Type B pancreatic cell (in vitro differentiated cells): Measurements from ENCODE around the gene ZNF831. TPM values are rescaled to one million over a fixed set of nuclear protein-coding genes. Genes with fewer than 3 reads are reported as not detected.

Experiments
- DNase-seq: peaks from one replicate; pipeline ENCODE4 v3.0.0; 2021; ENCODE audit warnings: mixed read lengths; ENCODE audit not compliant: unreplicated experiment; ENCODE audit errors: extremely low spot score
- H3K27ac Mint-ChIP-seq: 2 replicates; pipeline ENCODE4 v1.8.0; 2021; ENCODE audit warnings: mild to moderate bottlenecking, mixed read lengths
- H3K27me3 Mint-ChIP-seq: 2 replicates; pipeline ENCODE4 v1.8.0; 2021; ENCODE audit warnings: mixed read lengths
- H3K36me3 Mint-ChIP-seq: 2 replicates; pipeline ENCODE4 v1.8.0; 2021; ENCODE audit warnings: mixed read lengths
- H3K4me1 Mint-ChIP-seq: one replicate; pipeline ENCODE4 v1.8.0; 2021; ENCODE audit warnings: mixed read lengths; ENCODE audit not compliant: unreplicated experiment
- H3K4me3 Mint-ChIP-seq: 2 replicates; pipeline ENCODE4 v1.8.0; 2021; ENCODE audit warnings: mild to moderate bottlenecking, mixed read lengths
- H3K9me3 Mint-ChIP-seq: 2 replicates; pipeline ENCODE4 v1.8.0; 2021; ENCODE audit warnings: mixed read lengths
- CTCF ChIP-seq: fragments of 200-600 bp; sonication (generic); conservative IDR thresholded peaks from 2 replicates; pipeline ENCODE4 v1.5.0; 2021; ENCODE audit warnings: antibody characterized with exemption, mild to moderate bottlenecking
- total RNA-seq: library from RNA; stranded (reverse); gene quantifications from 2 replicates; pipeline ENCODE4 v1.2.1, GENCODE V29; 2021; ENCODE audit warnings: low replicate concordance

ZNF831 gene
- total RNA-seq, 1 donor from 2014 or later, result not detected

- DNase-seq, result no peak
- Mint-ChIP-seq H3K4me1 (peaks cover 43% of the 10 kb centered on the region), H3K4me3 (peak overlapping the region; percentile 88), H3K36me3 (no peaks in the 10 kb centered on the region), H3K9me3 (no peaks in the 10 kb centered on the region), H3K27me3 (peaks cover 44% of the 10 kb centered on the region), H3K27ac (no peak overlapping the region)
- TF ChIP-seq CTCF, result no peak
Observed at GRCh38 chr20:59223750-59224149, 60.1 kb downstream of the ZNF831 start.

DNA sequence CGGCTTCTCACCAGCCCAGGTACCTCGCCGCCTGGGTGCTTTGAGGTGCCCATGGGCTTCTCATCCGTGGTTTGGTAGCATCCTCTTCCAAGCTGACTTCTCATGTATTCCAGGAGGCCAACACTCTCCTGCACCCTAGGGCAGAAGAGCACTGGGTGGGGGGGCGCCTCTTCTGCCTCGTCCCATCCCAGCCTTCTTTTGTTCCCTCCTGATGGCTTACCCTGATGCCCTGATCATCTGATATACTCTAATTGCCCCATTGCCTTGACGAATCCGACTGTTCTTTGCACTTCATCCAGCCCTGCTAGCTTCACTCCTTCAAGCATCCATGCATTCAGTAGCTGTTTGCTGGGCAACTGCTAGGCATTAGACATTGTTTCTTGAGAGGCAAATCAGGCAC, 60.6 kb downstream of the ZNF831 start:
- Mint-ChIP-seq H3K9me3 (no peaks in the 10 kb centered on the region), H3K27ac (no peak overlapping the region), H3K27me3 (peaks cover 41% of the 10 kb centered on the region), H3K4me3 (no peak overlapping the region), H3K4me1 (peaks cover 41% of the 10 kb centered on the region), H3K36me3 (no peaks in the 10 kb centered on the region)
- no peak for DNase-seq
- no peak for TF ChIP-seq CTCF

- no peak overlapping the region for H3K4me3 Mint-ChIP-seq
- DNase-seq, result no peak
- TF ChIP-seq CTCF, result no peak
- H3K4me1 Mint-ChIP-seq, result peaks cover 20% of the 10 kb centered on the region
- H3K36me3 Mint-ChIP-seq, result no peaks in the 10 kb centered on the region
- H3K27me3 Mint-ChIP-seq, result peaks cover 17% of the 10 kb centered on the region
- H3K9me3 Mint-ChIP-seq, result no peaks in the 10 kb centered on the region
- no peak overlapping the region for H3K27ac Mint-ChIP-seq
Observed at GRCh38 chr20:59230385-59230784, 66.8 kb downstream of the ZNF831 start.

DNA sequence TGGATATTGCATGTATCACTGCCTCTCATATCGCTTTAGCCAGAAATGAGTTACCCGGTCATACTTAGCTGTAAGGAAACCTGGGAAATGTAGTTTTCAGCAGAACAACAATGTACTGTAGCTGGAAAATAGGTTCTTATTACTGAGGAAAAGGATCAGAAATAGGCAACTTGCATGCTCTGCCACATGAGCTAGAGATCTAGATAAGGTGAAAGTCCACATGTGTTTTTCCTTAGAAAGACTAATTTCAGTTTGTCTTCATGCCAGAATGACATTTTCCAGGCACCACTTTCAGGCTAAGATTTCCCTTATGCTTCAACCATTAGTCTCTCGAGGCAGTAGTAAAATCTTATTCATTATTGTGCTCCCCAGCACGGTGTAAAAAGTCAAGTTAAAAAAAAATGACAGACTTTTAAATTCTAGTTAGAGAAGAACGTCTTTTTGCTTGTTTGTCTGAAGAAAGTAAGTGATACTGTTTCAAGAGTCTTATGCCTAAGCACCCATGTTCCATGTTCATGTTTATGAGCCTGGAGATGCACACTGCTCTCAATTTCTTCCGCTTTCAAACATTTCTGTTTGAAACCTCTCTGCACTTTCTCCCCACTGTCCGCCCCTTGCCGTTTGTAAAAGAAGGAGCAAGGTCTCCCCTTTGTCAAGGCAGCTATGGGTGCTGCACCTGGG, 67.6 kb downstream of the ZNF831 start:
- DNase-seq, result no peak
- TF ChIP-seq CTCF, result no peak
- H3K9me3 Mint-ChIP-seq, result no peaks in the 10 kb centered on the region
- no peaks in the 10 kb centered on the region for H3K36me3 Mint-ChIP-seq
- H3K27me3 Mint-ChIP-seq, result peaks cover 17% of the 10 kb centered on the region
- no peak overlapping the region for H3K27ac Mint-ChIP-seq
- H3K4me3 Mint-ChIP-seq, result peak overlapping the region; percentile 37
- H3K4me1 Mint-ChIP-seq, result peaks cover 18% of the 10 kb centered on the region

GRCh38 chr20:59232618-59233017, 69.0 kb downstream of the ZNF831 start:
- H3K4me3 Mint-ChIP-seq, result no peak overlapping the region
- H3K27me3 Mint-ChIP-seq, result peaks cover 14% of the 10 kb centered on the region
- no peak for DNase-seq

More at GRCh38 chr20:59232618-59233017, 69.0 kb downstream of the ZNF831 start:
- no peaks in the 10 kb centered on the region for H3K9me3 Mint-ChIP-seq
- TF ChIP-seq CTCF, result no peak
- peaks cover 18% of the 10 kb centered on the region for H3K4me1 Mint-ChIP-seq
- no peaks in the 10 kb centered on the region for H3K36me3 Mint-ChIP-seq
- no peak overlapping the region for H3K27ac Mint-ChIP-seq
